Spinal cord (tissue), 10 donors: ENCODE data around the gene CFAP77. TPM values are rescaled to one million over a fixed set of nuclear protein-coding genes. Genes with fewer than 3 reads are reported as not detected.

Experiments
- DNase-seq, 6 donors: peaks; one replicate each; pipeline versions ENCODE4 v3.0.0 to v3.0.0-alpha.2; 2013 to 2015; ENCODE audit warnings: low spot score in 6 of 6, low read depth in 4 of 6
- H3K27ac ChIP-seq: one replicate; pipeline ENCODE4 v1.5.1; 2013; ENCODE audit warnings: low read depth, low read length, control low read depth
- H3K27me3 ChIP-seq: one replicate; pipeline ENCODE4 v1.6.1; 2013; ENCODE audit warnings: low read length; ENCODE audit not compliant: control insufficient read depth, insufficient read depth
- H3K36me3 ChIP-seq: one replicate; pipeline ENCODE4 v1.6.1; 2013; ENCODE audit warnings: low read length; ENCODE audit not compliant: control insufficient read depth, insufficient read depth
- H3K4me1 ChIP-seq: one replicate; pipeline ENCODE4 v1.6.1; 2013; ENCODE audit warnings: low read length; ENCODE audit not compliant: control insufficient read depth, insufficient read depth
- H3K4me3 ChIP-seq: one replicate; pipeline ENCODE4 v1.5.1; 2013; ENCODE audit warnings: low read depth, low read length, control low read depth
- H3K9me3 ChIP-seq: one replicate; pipeline ENCODE4 v1.6.1; 2013; ENCODE audit warnings: low read length; ENCODE audit not compliant: control insufficient read depth, insufficient read depth
- WGBS: methylation state at CpG from one replicate; pipeline ENCODE4 v1.1.5; 2013; ENCODE audit warnings: missing lambda C conversion rate; ENCODE audit not compliant: insufficient coverage; 5-methylcytosine and 5-hydroxymethylcytosine counted together
- polyA plus RNA-seq, 2 donors: library from polyadenylated mRNA; unstranded; fragments of 120-200 nt; gene quantifications; one replicate each; pipeline ENCODE4 v1.2.1, GENCODE V29; 2013; ENCODE audit not compliant: insufficient read length in 2 of 2
- total RNA-seq, 2 donors: library from RNA; depleted of rRNA in 1 of 2; stranded (reverse); fragments of 120-200 nt in 1 of 2; fragments of >200 nt in 1 of 2; gene quantifications; one replicate each; pipeline versions ENCODE4 v1.2.3 to v1.2.4, GENCODE V29; 2013 to 2014
- donor health status: healthy.

CFAP77 gene
- total and polyA plus RNA-seq, 4 donors, result 0.30 to 6.9 (median 4.7) TPM

DNA sequence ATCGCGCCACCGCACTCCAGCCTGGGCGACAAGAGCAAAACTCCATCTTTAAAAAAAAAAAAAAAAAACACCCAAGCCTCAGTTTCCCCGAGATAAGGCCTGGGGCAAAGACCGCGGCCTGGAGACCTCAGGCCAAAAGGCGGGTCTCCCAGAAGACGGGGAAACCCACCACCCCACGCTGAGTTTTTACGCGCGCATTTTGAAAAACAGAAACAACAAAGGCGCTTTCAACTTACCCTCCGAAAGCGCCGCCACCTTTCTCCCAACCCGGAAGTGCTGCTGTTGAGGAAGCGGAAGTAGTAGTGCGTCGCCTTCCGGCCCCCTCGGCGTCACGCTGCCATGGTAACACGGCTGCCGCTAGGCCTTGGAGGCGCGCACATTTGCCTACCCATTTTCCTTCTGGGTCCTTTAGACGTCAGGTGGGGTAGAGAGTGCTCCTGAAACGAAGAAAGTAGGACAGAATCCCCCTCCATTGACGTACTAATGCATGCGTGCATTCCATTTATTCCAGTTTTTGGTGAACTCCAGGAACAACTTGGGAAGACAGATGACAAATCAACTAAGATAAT, 3.4 kb upstream of the CFAP77 start, which contains the start of gene TTF1:
Gene TTF1, minus strand, starts transcription at position 287 of the 569 bp plus-strand sequence. CDS start 4,019 bp downstream, outside the sequence.
- Histone ChIP-seq H3K4me3 (peak within 1 kb of the TSS; percentile 75), H3K4me1 (peaks cover 30% of the 10 kb centered on the region), H3K27ac (no peak within 1 kb of the TSS), H3K36me3 (peaks cover 12% of the 10 kb centered on the region), H3K9me3 (no peaks in the 10 kb centered on the region), H3K27me3 (peaks cover 26% of the 10 kb centered on the region)
- WGBS, result 0% methylated on average over 7 of the region's 33 CpGs
- peak; percentile 77 to 97 (median 86) for DNase-seq

GRCh38 chr9:132407196-132407595, 2.8 kb upstream of the CFAP77 start:
- 68% methylated on average over 2 of the region's 2 CpGs for WGBS
- H3K4me1 ChIP-seq, result peaks cover 30% of the 10 kb centered on the region
- H3K4me3 ChIP-seq, result peak overlapping the region; percentile 75
- no peak for DNase-seq
- H3K27ac ChIP-seq, result no peak overlapping the region
- H3K9me3 ChIP-seq, result no peaks in the 10 kb centered on the region
- H3K27me3 ChIP-seq, result peaks cover 32% of the 10 kb centered on the region
- peaks cover 7% of the 10 kb centered on the region for H3K36me3 ChIP-seq

- Histone ChIP-seq H3K4me1 (peaks cover 30% of the 10 kb centered on the region), H3K36me3 (no peaks in the 10 kb centered on the region), H3K9me3 (no peaks in the 10 kb centered on the region), H3K4me3 (no peak overlapping the region), H3K27ac (no peak overlapping the region), H3K27me3 (peaks cover 43% of the 10 kb centered on the region)
- no peak for DNase-seq
- WGBS, result 79% methylated on average over 6 of the region's 8 CpGs
Measured at GRCh38 chr9:132408521-132408920, 1.5 kb upstream of the CFAP77 start.

- peaks cover 64% of the 10 kb centered on the region for H3K27me3 ChIP-seq
- WGBS, result 13% methylated on average over 19 of the region's 19 CpGs
- peaks cover 25% of the 10 kb centered on the region for H3K4me1 ChIP-seq
- no peaks in the 10 kb centered on the region for H3K36me3 ChIP-seq
- no peaks in the 10 kb centered on the region for H3K9me3 ChIP-seq
- no peak overlapping the region for H3K4me3 ChIP-seq
- no peak overlapping the region for H3K27ac ChIP-seq
- no peak for DNase-seq
Measured at GRCh38 chr9:132410642-132411041, 631 bp downstream of the CFAP77 start.

DNA sequence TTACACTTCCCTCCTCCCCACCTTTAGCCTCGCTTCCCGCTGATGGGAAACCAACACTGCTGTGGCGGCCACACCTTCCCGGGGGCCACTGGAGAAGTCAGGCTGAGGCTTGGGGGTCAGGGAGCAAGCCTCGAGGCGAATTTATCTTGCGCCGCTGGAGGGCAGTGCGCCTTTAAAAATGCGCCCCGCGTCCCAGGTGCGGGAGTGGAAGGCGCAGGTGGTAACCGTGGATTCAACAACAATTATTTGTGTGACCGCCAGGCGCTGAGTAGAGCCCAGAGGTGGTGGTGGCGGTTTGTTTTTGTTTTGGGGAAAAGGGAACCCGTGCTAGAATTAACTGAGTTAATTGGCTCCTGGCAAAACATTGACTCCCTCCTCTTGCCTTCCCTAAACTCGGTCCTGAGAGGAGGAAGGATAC, 1.1 kb downstream of the CFAP77 start:
- H3K27ac ChIP-seq, result no peak overlapping the region
- H3K4me3 ChIP-seq, result no peak overlapping the region
- peaks cover 65% of the 10 kb centered on the region for H3K27me3 ChIP-seq
- no peaks in the 10 kb centered on the region for H3K9me3 ChIP-seq
- WGBS, result 1% methylated on average over 17 of the region's 20 CpGs
- no peaks in the 10 kb centered on the region for H3K36me3 ChIP-seq
- peaks cover 21% of the 10 kb centered on the region for H3K4me1 ChIP-seq
- DNase-seq, result peak in 3 of 6 donors; percentile 33 to 89 (median 58)

DNA sequence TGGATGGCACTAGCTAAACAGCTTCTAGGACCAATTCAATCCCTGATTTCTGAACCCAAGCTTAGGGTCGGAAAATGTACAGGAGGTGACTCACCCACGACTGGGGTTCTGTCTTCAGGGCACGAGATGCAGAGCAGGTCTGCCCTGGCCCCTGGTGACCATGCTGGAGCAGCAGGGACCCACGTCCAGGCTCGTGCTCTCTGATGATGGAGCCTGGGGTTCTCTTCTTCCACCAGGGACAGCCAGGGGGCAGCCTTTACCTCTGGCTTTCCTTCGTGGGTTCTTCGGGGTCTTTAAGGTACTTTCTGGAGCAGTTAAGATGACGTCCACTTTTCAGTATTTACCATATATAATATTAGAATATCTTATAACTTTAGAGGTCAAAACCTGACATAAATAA, 2.1 kb downstream of the CFAP77 start:
- Histone ChIP-seq H3K36me3 (no peaks in the 10 kb centered on the region), H3K4me1 (peaks cover 17% of the 10 kb centered on the region), H3K27me3 (peaks cover 65% of the 10 kb centered on the region), H3K4me3 (no peak overlapping the region), H3K9me3 (no peaks in the 10 kb centered on the region), H3K27ac (no peak overlapping the region)
- 4% methylated on average over 5 of the region's 8 CpGs for WGBS
- DNase-seq, result peak in 3 of 6 donors; percentile 18 to 84 (median 58)

DNA sequence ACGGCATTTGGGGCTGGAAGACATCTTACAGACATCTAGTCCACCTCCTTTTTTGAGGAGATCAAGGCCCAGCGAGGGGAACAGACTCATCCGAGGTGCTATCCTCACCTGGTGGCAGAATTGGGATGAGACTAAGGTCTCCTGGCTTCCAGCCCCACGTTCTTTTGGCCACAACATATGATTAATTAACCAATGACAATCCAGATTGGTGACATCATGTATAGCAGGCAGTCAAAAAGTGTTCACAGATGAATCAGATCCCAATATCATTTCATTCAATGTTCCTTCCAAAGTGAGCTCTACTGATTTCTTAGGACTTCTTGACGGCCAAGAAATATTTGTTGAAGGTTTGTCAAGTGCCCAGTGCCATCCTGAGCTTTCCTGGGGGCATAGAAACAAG, 3.9 kb downstream of the CFAP77 start:
- Histone ChIP-seq H3K4me1 (peaks cover 17% of the 10 kb centered on the region), H3K27me3 (peaks cover 83% of the 10 kb centered on the region), H3K9me3 (no peaks in the 10 kb centered on the region), H3K27ac (no peak overlapping the region), H3K36me3 (no peaks in the 10 kb centered on the region), H3K4me3 (no peak overlapping the region)
- no peak for DNase-seq
- WGBS, result 80% methylated on average over 1 of the region's 5 CpGs

- peak in 1 of 6 donors; percentile 73 for DNase-seq
- no peaks in the 10 kb centered on the region for H3K9me3 ChIP-seq
- peaks cover 82% of the 10 kb centered on the region for H3K27me3 ChIP-seq
- H3K36me3 ChIP-seq, result no peaks in the 10 kb centered on the region
- no peak overlapping the region for H3K27ac ChIP-seq
- no CpG with 5 or more reads among the region's 7 CpGs for WGBS
- no peak overlapping the region for H3K4me3 ChIP-seq
- peaks cover 14% of the 10 kb centered on the region for H3K4me1 ChIP-seq
Measured at GRCh38 chr9:132414731-132415130, 4.7 kb downstream of the CFAP77 start.

DNA sequence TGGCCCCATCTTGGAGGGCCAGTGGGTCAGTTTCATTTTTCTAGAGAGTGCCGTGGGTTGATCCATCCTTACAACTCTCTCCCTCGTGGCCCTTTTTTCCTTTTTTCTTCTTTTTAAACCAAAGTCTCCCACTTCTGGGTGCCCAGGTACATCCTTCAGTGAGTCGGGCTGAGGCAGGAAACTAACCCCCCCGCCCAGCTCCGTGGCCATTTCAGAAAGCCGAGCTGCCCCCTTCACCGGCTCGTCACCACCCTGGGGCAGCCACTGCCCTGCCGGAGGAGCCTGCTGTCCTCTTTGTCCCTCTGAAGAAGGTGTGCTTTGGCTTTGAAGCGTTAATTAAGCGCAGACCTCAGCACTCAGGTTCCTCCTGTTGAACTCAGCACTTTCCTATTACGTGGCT, 5.2 kb downstream of the CFAP77 start:
- Histone ChIP-seq H3K27me3 (peaks cover 79% of the 10 kb centered on the region), H3K4me1 (peaks cover 12% of the 10 kb centered on the region), H3K27ac (no peak overlapping the region), H3K36me3 (no peaks in the 10 kb centered on the region), H3K9me3 (no peaks in the 10 kb centered on the region), H3K4me3 (no peak overlapping the region)
- DNase-seq, result no peak
- WGBS, result 28% methylated on average over 12 of the region's 12 CpGs

DNA sequence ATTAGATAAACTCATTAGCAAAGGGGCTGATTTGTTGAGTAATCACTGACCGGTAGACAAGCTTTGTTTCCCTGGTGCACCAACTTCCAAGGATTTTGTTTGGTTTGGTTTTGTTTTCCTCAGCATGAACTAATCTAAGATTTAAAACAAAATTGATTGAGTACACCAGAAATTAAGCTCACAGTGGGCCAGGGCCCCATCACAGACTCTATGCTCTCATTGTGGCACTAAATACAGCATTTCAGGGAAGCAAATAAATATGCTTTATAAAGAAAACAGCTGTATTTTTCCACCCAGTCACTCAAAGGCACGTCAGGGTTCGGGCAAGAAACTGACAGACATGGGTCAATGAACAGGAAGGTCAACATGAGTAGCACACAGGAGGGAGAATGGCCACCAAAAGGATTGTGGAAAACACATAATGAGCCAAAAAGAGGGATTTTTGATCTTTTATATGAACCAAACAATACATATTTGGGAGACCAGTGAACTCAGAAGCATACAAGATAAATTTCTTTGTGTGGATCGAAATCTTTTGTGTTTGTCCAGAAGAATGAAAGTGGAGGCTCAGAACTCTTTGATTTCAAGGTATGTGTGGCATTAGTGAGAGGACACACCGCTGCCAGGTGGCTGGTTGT, 8.8 kb downstream of the CFAP77 start:
- 56% methylated on average over 1 of the region's 5 CpGs for WGBS
- H3K36me3 ChIP-seq, result no peaks in the 10 kb centered on the region
- no peaks in the 10 kb centered on the region for H3K4me1 ChIP-seq
- H3K27me3 ChIP-seq, result peaks cover 46% of the 10 kb centered on the region
- DNase-seq, result no peak
- no peaks in the 10 kb centered on the region for H3K9me3 ChIP-seq
- H3K4me3 ChIP-seq, result no peak overlapping the region
- no peak overlapping the region for H3K27ac ChIP-seq
